SK-N-SH treated with all-trans-retinoic acid at 6 μM for 48 hours (cell line): Measurements from ENCODE around the gene PIGV.

Source experiments
- ATAC-seq: fragments of 200-7000 bp; cut with Tn5 transposase; 3 replicates; pipeline ENCODE4 v1.9.1; 2020; ENCODE audit warnings: mild to moderate bottlenecking, moderate library complexity
- ARNTL ChIP-seq: fragments of 450-650 bp; formaldehyde crosslinking; IDR thresholded peaks from 2 replicates; pipeline ENCODE4 v1.5.0; 2020; ENCODE audit warnings: low read depth, mild to moderate bottlenecking, moderate library complexity, borderline replicate concordance
- BACH2 ChIP-seq: fragments of 250-450 bp; sonication (Bioruptor Pico); IDR thresholded peaks from 2 replicates; pipeline ENCODE4 v1.9.0; 2021; ENCODE audit warnings: mild to moderate bottlenecking, borderline replicate concordance
- CREB5 ChIP-seq: fragments of 250-450 bp; sonication (Bioruptor Pico); IDR thresholded peaks from 2 replicates; pipeline ENCODE4 v1.5.1; 2020; ENCODE audit warnings: low read depth, mild to moderate bottlenecking, moderate library complexity
- CSRNP3 ChIP-seq: fragments of 250-450 bp; sonication (Bioruptor Pico); IDR thresholded peaks from 2 replicates; pipeline ENCODE4 v1.5.1; 2021; ENCODE audit warnings: mild to moderate bottlenecking, moderate library complexity
- GLIS3 ChIP-seq: fragments of 250-450 bp; sonication (Bioruptor Pico); IDR thresholded peaks from 2 replicates; pipeline ENCODE4 v1.5.0; 2020; ENCODE audit warnings: mild to moderate bottlenecking, moderate library complexity
- ISL1 ChIP-seq: fragments of 250-450 bp; sonication (Bioruptor Pico); IDR thresholded peaks from 2 replicates; pipeline ENCODE4 v2.1.2; 2022; ENCODE audit warnings: mild to moderate bottlenecking, moderate library complexity
- OSR1 ChIP-seq: fragments of 250-450 bp; sonication (Bioruptor Pico); IDR thresholded peaks from 2 replicates; pipeline ENCODE4 v1.8.0; 2022; ENCODE audit warnings: moderate library complexity, mild to moderate bottlenecking, inconsistent platforms
- PATZ1 ChIP-seq: fragments of 250-450 bp; sonication (Bioruptor Pico); IDR thresholded peaks from 2 replicates; pipeline ENCODE4 v1.8.0; 2020; ENCODE audit warnings: mild to moderate bottlenecking, moderate library complexity, borderline replicate concordance
- POU6F1 ChIP-seq: fragments of 250-450 bp; sonication (Bioruptor Pico); IDR thresholded peaks from 2 replicates; pipeline ENCODE4 v1.8.0; 2021; ENCODE audit warnings: low read depth, mild to moderate bottlenecking, moderate library complexity, borderline replicate concordance
- PPARA ChIP-seq: fragments of 250-450 bp; sonication (Bioruptor Pico); IDR thresholded peaks from 2 replicates; pipeline ENCODE4 v1.5.0; 2020; ENCODE audit warnings: mild to moderate bottlenecking, borderline replicate concordance
- RARB ChIP-seq: fragments of 250-450 bp; sonication (Bioruptor Pico); IDR thresholded peaks from 2 replicates; pipeline ENCODE4 v1.8.0; 2021; ENCODE audit warnings: mild to moderate bottlenecking, moderate library complexity
- SNAI2 ChIP-seq: fragments of 250-450 bp; sonication (Bioruptor Pico); IDR thresholded peaks from 2 replicates; pipeline ENCODE4 v1.5.0; 2020; ENCODE audit warnings: mild to moderate bottlenecking, moderate library complexity
- TCF4 ChIP-seq: fragments of 250-450 bp; sonication (Bioruptor Pico); IDR thresholded peaks from 2 replicates; pipeline ENCODE4 v1.8.0; 2021; ENCODE audit warnings: mild to moderate bottlenecking, moderate library complexity, borderline replicate concordance
- TOX ChIP-seq: fragments of 250-450 bp; sonication (Bioruptor Pico); IDR thresholded peaks from 2 replicates; pipeline ENCODE4 v1.8.0; 2021; ENCODE audit warnings: mild to moderate bottlenecking, moderate library complexity, borderline replicate concordance
- TSHZ2 ChIP-seq: fragments of 250-450 bp; sonication (Bioruptor Pico); IDR thresholded peaks from 2 replicates; pipeline ENCODE4 v1.5.0; 2020; ENCODE audit warnings: mild to moderate bottlenecking, moderate library complexity
- ZC3H10 ChIP-seq: fragments of 250-450 bp; sonication (Bioruptor Pico); IDR thresholded peaks from 2 replicates; pipeline ENCODE4 v1.5.1; 2021; ENCODE audit warnings: mild to moderate bottlenecking, moderate library complexity
- ZFP3 ChIP-seq: fragments of 250-450 bp; sonication (Bioruptor Pico); IDR thresholded peaks from 2 replicates; pipeline ENCODE4 v1.5.0; 2020; ENCODE audit warnings: mild to moderate bottlenecking, moderate library complexity
- ZFP30 ChIP-seq: fragments of 450-650 bp; formaldehyde crosslinking; IDR thresholded peaks from 2 replicates; pipeline ENCODE4 v1.5.0; 2022; ENCODE audit warnings: mild to moderate bottlenecking, moderate library complexity
- ZNF565 ChIP-seq: fragments of 450-650 bp; formaldehyde crosslinking; conservative IDR thresholded peaks from 2 replicates; pipeline ENCODE4 v1.5.0; 2020; ENCODE audit warnings: low read depth, mild to moderate bottlenecking, moderate library complexity
- ZNF70 ChIP-seq: fragments of 450-650 bp; formaldehyde crosslinking; IDR thresholded peaks from 2 replicates; pipeline ENCODE4 v1.5.0; 2020; ENCODE audit warnings: mild to moderate bottlenecking, moderate library complexity
- ZNF8 ChIP-seq: fragments of 450-650 bp; formaldehyde crosslinking; IDR thresholded peaks from 2 replicates; pipeline ENCODE4 v1.5.0; 2020; ENCODE audit warnings: mild to moderate bottlenecking, moderate library complexity

The PIGV gene

GRCh38 chr1:26828411-26828991 is 40.8 kb downstream of the PIGV start:
- TF ChIP-seq PPARA (CRISPR knock-in tag) (no peak), OSR1 (CRISPR knock-in tag) (no peak), ZNF565 (no peak), TCF4 (CRISPR knock-in tag) (no peak), ZFP3 (no peak), SNAI2 (no peak), ZC3H10 (CRISPR knock-in tag) (no peak), ISL1 (CRISPR knock-in tag) (no peak), ARNTL (CRISPR knock-in tag) (no peak)
- ATAC-seq: no peak

- TF ChIP-seq CREB5 (CRISPR knock-in tag): no peak
- TF ChIP-seq TOX: no peak
- TF ChIP-seq BACH2: no peak
- TF ChIP-seq PATZ1 (CRISPR knock-in tag): no peak
- no peak for TF ChIP-seq ZC3H10 (CRISPR knock-in tag)
- no peak for TF ChIP-seq ISL1 (CRISPR knock-in tag)
- no peak for TF ChIP-seq ZFP30 (CRISPR knock-in tag)
- no peak for TF ChIP-seq SNAI2
- no peak for TF ChIP-seq ZNF70 (CRISPR knock-in tag)
- no peak for TF ChIP-seq ZNF8 (CRISPR knock-in tag)
- TF ChIP-seq PPARA (CRISPR knock-in tag): no peak
- no peak for TF ChIP-seq TSHZ2 (CRISPR knock-in tag)
- TF ChIP-seq, all 23 proteins: peak for 0
- no peak for ATAC-seq
Measured at GRCh38 chr1:26829184-26829911, 41.6 kb downstream of the PIGV start.

GRCh38 chr1:26831059-26831458 is 43.3 kb downstream of the PIGV start:
- no peak for ATAC-seq
- TF ChIP-seq RARB (CRISPR knock-in tag) (no peak), ZNF565 (no peak), ZNF70 (CRISPR knock-in tag) (no peak), CREB5 (CRISPR knock-in tag) (no peak), GLIS3 (CRISPR knock-in tag) (no peak), PATZ1 (CRISPR knock-in tag) (no peak), ZNF8 (CRISPR knock-in tag) (no peak), ZC3H10 (CRISPR knock-in tag) (no peak), POU6F1 (CRISPR knock-in tag) (no peak), OSR1 (CRISPR knock-in tag) (no peak), CSRNP3 (no peak), SNAI2 (no peak), TCF4 (CRISPR knock-in tag) (no peak), ARNTL (CRISPR knock-in tag) (no peak), BACH2 (no peak), ZFP30 (CRISPR knock-in tag) (no peak)
